Smooth muscle cell (in vitro differentiated cells): ENCODE results near the gene ITGA11. TPM values are rescaled to one million over a fixed set of nuclear protein-coding genes. Genes with fewer than 3 reads are reported as not detected.
A peak's percentile ranks its signal among the peaks of the same experiment; 100 is the strongest.

Source experiments
- DNase-seq: peaks from one replicate; lab custom pipeline; 2025; ENCODE audit not compliant: unreplicated experiment; lab: John Stamatoyannopoulos, UW
- H2AFZ ChIP-seq: fragments of 200-600 bp; sonication (generic); 2 replicates; pipeline ENCODE4 v1.6.0; 2016; ENCODE audit warnings: antibody characterized with exemption, low read depth, mild to moderate bottlenecking
- H3F3A ChIP-seq: fragments of 200-600 bp; sonication (generic); 2 replicates; pipeline ENCODE4 v1.6.0; 2017; ENCODE audit warnings: antibody characterized with exemption, low read depth
- H3K27ac ChIP-seq: fragments of 200-600 bp; sonication (generic); 2 replicates; pipeline ENCODE4 v1.5.1; 2016; ENCODE audit warnings: low read depth, mild to moderate bottlenecking
- H3K27me3 ChIP-seq: fragments of 200-600 bp; sonication (generic); 2 replicates; pipeline ENCODE4 v1.6.1; 2016; ENCODE audit warnings: low read depth, mild to moderate bottlenecking
- H3K36me3 ChIP-seq: fragments of 200-600 bp; sonication (generic); 2 replicates; pipeline ENCODE4 v1.5.1; 2016; ENCODE audit warnings: low read depth
- H3K4me1 ChIP-seq: fragments of 200-600 bp; sonication (generic); 2 replicates; pipeline ENCODE4 v1.5.1; 2016; ENCODE audit warnings: low read depth
- H3K4me2 ChIP-seq: fragments of 200-600 bp; sonication (generic); 2 replicates; pipeline ENCODE4 v1.6.0; 2016; ENCODE audit warnings: mild to moderate bottlenecking
- H3K4me3 ChIP-seq: fragments of 200-600 bp; sonication (generic); 2 replicates; pipeline ENCODE4 v1.5.1; 2016; ENCODE audit warnings: mild to moderate bottlenecking
- H3K79me2 ChIP-seq: fragments of 200-600 bp; sonication (generic); 2 replicates; pipeline ENCODE4 v1.6.0; 2016; ENCODE audit warnings: low read depth, mild to moderate bottlenecking
- H3K9ac ChIP-seq: fragments of 200-600 bp; sonication (generic); 2 replicates; pipeline ENCODE4 v1.6.0; 2016; ENCODE audit warnings: low read depth
- H3K9me3 ChIP-seq: fragments of 200-600 bp; sonication (generic); replicated peaks from 2 replicates; pipeline ENCODE4 v1.5.1; 2016; ENCODE audit warnings: low read depth
- H4K20me1 ChIP-seq: fragments of 200-600 bp; sonication (generic); 2 replicates; pipeline ENCODE4 v1.6.0; 2016; ENCODE audit warnings: low read depth
- CTCF ChIP-seq: fragments of 200-600 bp; sonication (generic); IDR thresholded peaks from 2 replicates; pipeline ENCODE4 v1.5.1; 2017; ENCODE audit warnings: borderline replicate concordance, mild to moderate bottlenecking, antibody characterized with exemption; ENCODE audit not compliant: insufficient read depth, poor library complexity, severe bottlenecking
- WGBS: methylation state at CpG from one replicate; pipeline ENCODE4 v1.1.7; 2016; ENCODE audit warnings: low lambda C conversion rate; 5-methylcytosine and 5-hydroxymethylcytosine counted together
- polyA plus RNA-seq: library from polyadenylated mRNA; unstranded; fragments of >200 nt; fragmentation: Nextera tagmentation; extraction: Ambion mirVana; gene quantifications from 2 replicates; pipeline ENCODE4 v1.2.1, GENCODE V29; 2016
- total RNA-seq: library from RNA; depleted of rRNA; stranded (reverse); fragments of >200 nt; gene quantifications from 2 replicates; pipeline ENCODE4 v1.2.3, GENCODE V29; 2014

Gene ITGA11
- total and polyA plus RNA-seq, 2 experiments from 2014 or later = 87.8 to 133 TPM

GRCh38 chr15:68303560-68304436 lies 128.2 kb downstream of the ITGA11 start:
- no peak for DNase-seq

GRCh38 chr15:68303134-68303533 lies 128.8 kb downstream of the ITGA11 start:
- WGBS = 77% methylated on average over 2 of the region's 2 CpGs
- H2AFZ ChIP-seq = no peak overlapping the region
- H3F3A ChIP-seq = no peaks in the 10 kb centered on the region
- H3K79me2 ChIP-seq = no peaks in the 10 kb centered on the region
- H3K36me3 ChIP-seq = peaks cover 5% of the 10 kb centered on the region
- TF ChIP-seq CTCF = no peak
- no peak overlapping the region for H3K4me2 ChIP-seq
- no peak overlapping the region for H3K9ac ChIP-seq
- no peaks in the 10 kb centered on the region for H4K20me1 ChIP-seq
- no peak overlapping the region for H3K4me3 ChIP-seq
- no peak for DNase-seq
- H3K4me1 ChIP-seq = no peaks in the 10 kb centered on the region
- H3K27me3 ChIP-seq = no peaks in the 10 kb centered on the region
- no peak overlapping the region for H3K27ac ChIP-seq
- no peaks in the 10 kb centered on the region for H3K9me3 ChIP-seq

More at GRCh38 chr15:68303560-68304436, 128.2 kb downstream of the ITGA11 start:
- H4K20me1 ChIP-seq = no peaks in the 10 kb centered on the region
- no peak overlapping the region for H3K4me2 ChIP-seq
- H3K9me3 ChIP-seq = no peaks in the 10 kb centered on the region
- H3K27ac ChIP-seq = peak overlapping the region; percentile 28
- no peaks in the 10 kb centered on the region for H3K79me2 ChIP-seq
- H3K36me3 ChIP-seq = peaks cover 5% of the 10 kb centered on the region
- H2AFZ ChIP-seq = no peak overlapping the region
- WGBS = 87% methylated on average over 15 of the region's 15 CpGs
- no peak overlapping the region for H3K4me3 ChIP-seq
- no peaks in the 10 kb centered on the region for H3F3A ChIP-seq
- H3K27me3 ChIP-seq = no peaks in the 10 kb centered on the region
- H3K4me1 ChIP-seq = no peaks in the 10 kb centered on the region
- TF ChIP-seq CTCF = no peak
- no peak overlapping the region for H3K9ac ChIP-seq

GRCh38 chr15:68302729-68303128 lies 129.2 kb downstream of the ITGA11 start:
- no peaks in the 10 kb centered on the region for H3F3A ChIP-seq
- H3K36me3 ChIP-seq = peaks cover 5% of the 10 kb centered on the region
- H3K79me2 ChIP-seq = no peaks in the 10 kb centered on the region
- no peaks in the 10 kb centered on the region for H3K4me1 ChIP-seq
- no peaks in the 10 kb centered on the region for H4K20me1 ChIP-seq
- 95% methylated on average over 6 of the region's 6 CpGs for WGBS
- no peak overlapping the region for H2AFZ ChIP-seq
- H3K9me3 ChIP-seq = no peaks in the 10 kb centered on the region
- H3K27me3 ChIP-seq = no peaks in the 10 kb centered on the region
- no peak overlapping the region for H3K27ac ChIP-seq
- no peak overlapping the region for H3K9ac ChIP-seq
- no peak for DNase-seq
- H3K4me3 ChIP-seq = no peak overlapping the region
- no peak for TF ChIP-seq CTCF
- H3K4me2 ChIP-seq = no peak overlapping the region
